C4-2B (cell line): ENCODE data around the gene RNF5.
"Not testable (repeated sequence)": the region's sequence is repeated elsewhere in the genome, so short reads cannot be mapped to it uniquely, and the experiment has no call there.

Source experiments
- H3K27ac ChIP-seq: fragments of 450-650 bp; 2 replicates; pipeline ENCODE4 v1.5.1; 2017
- ZFX ChIP-seq: fragments of 450-650 bp; IDR thresholded peaks from 2 replicates; pipeline ENCODE4 v1.6.1; 2017
- TF ChIP-seq, protein P1 (sequence below): fragments of 450-650 bp; conservative IDR thresholded peaks from 2 replicates; pipeline ENCODE4 v1.5.1; 2017; ENCODE audit warnings: mild to moderate bottlenecking

RNF5 gene

DNA sequence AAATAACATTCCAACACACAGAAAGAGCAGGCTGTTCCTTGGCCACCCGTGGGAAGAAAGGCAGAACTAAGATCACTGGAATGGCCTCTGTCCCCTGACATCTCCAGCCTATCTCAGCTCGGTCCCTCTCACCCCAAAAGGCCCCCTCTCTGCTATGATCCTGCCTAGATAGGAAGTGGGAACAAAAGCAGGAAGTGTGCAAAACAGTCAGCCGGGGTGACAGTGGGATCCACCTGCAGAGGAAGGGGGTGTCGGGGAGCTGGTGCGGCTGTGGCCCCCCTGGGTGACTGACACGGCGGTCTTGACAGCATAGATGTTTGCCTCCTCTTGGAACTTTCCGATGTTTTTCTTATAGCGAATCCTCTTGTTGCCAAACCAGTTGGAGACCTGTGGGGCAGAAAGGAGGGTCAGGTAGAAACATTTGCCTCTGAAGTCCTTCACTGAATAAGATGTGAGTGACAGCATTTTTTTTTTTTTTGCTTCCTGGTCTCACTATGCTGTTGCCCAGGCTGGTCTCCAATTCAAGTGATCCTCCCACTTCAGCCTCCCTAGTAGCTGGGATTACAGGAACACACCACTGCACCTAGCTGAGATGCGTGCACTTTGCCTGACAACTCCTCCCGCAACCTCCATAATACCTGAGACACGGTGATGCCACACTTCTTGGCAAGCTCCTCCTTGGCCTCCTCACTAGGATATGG lies 9.0 kb downstream of the RNF5 start:
- no peak for TF ChIP-seq ZFX
- H3K27ac ChIP-seq = no peak overlapping the region

DNA sequence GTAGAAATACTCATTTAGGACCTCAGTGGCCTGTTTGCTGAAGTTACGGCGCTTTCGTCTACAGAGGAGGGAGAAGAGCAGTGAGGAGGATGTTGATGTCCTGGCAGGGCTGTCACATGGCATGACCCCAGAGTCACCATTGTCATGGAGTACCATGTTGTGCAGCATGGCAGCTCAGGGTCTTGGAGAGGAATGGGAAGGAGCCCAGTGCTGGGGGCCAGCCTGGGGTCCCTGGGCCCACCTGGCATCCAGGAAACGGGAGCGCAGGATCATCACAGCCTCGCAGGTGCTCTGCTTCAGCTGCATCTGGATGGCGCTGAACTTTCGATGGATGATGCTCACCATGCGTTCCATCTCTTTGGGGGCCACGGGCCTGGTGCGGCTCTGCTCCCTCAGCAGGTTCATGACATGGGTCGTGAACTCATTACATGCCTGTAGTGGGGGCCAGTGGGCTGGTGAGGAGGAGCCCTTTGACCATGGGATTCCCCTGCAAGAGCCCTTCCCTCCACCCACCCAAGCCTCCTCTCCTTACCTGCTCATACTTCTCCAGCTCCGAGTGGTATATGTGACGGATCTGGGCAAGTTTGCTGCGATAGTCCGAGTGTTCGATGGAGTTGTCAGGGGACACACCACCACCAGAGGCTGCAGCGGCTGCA lies 9.6 kb downstream of the RNF5 start:
- not testable (repeated sequence) for H3K27ac ChIP-seq

DNA sequence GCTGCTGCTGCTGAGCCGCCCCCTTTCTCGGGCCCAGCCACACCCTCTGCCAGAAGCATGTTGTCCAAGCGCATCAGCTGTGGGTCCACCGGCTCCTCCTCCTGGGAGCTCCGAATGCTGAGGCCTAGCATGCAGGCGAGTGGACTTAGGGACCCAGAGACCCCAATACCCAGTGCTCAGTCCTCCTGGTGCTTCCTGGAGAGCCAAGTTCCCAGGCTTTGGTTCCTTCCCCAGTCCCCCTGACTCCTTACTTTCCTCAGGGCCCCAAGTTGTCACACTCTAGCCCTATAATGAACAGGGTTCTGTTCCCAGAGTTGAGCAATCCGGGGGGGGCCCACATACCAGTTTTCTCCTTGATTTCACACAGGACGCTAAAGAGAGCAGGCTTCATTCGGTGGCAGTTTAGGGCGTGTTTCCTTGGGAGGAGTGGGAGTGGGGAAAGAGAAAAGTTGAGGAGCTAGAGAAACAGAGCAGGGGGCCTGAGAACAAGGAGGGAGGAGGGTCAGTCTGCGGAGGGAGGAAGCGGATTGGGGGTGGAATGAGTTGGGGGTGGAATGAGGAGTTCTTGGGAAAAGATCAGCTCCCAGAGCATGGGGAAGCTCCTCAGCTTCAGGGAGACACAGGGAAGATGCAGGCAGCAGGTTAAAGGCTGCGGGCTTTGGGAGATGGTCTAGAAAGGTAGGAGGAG lies 10.3 kb downstream of the RNF5 start:
- peak overlapping the region; percentile 73; the same call in 1 of the 2 replicates for H3K27ac ChIP-seq
- TF ChIP-seq, protein P1, sequence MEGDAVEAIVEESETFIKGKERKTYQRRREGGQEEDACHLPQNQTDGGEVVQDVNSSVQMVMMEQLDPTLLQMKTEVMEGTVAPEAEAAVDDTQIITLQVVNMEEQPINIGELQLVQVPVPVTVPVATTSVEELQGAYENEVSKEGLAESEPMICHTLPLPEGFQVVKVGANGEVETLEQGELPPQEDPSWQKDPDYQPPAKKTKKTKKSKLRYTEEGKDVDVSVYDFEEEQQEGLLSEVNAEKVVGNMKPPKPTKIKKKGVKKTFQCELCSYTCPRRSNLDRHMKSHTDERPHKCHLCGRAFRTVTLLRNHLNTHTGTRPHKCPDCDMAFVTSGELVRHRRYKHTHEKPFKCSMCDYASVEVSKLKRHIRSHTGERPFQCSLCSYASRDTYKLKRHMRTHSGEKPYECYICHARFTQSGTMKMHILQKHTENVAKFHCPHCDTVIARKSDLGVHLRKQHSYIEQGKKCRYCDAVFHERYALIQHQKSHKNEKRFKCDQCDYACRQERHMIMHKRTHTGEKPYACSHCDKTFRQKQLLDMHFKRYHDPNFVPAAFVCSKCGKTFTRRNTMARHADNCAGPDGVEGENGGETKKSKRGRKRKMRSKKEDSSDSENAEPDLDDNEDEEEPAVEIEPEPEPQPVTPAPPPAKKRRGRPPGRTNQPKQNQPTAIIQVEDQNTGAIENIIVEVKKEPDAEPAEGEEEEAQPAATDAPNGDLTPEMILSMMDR = no peak
- TF ChIP-seq ZFX = no peak

DNA sequence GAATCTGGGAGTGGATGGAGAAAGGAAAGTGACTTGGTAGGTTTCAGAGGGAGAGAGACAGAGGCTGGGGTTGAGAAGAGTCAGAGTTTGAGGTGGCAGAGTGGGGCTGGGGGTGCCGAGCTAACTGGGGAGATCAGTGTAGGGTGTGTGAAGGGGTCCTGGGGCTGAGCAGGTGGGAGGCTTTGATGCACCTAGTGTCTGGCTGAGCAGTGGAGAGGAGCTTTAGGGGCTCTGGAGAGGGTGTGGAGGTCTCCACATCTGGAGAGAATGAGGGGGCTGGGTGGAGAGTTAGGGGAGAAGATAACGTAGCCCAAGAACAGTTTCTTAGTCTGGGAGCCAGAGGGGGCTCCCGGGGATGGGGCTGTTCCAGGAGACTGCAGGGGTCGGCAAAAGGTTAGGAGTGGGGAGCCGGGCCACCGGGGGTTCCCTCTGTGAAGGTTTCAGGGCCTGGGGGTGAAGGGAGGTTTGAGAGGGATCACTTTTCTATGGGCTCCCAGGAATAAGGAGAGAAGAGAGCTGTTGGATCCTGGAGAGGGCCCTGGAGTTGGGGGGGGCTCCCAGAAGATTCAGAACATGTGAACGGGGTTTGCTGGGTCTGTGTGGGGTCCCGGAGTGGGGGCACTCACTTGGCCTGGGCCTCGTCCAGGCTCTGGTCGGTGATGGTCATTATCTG lies 11.0 kb downstream of the RNF5 start:
- peak overlapping the region; percentile 73 for H3K27ac ChIP-seq
- no peak for TF ChIP-seq ZFX
- TF ChIP-seq, protein P1 = no peak

DNA sequence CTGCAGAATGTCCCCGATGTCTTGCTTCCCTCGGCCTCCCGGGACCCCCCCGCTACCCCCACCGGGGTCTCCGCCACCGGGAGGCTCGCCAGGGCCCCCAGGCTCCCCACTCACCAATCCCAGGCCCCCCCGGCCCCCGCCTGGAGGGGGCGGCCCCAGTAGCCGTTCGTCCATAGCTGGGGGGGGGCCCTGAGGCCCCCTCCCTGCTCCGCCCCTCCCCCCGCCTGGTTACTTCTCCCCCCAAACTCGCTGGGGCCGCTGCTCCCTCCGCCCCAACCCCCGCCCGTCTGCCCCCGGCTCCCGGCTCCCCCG lies 11.5 kb downstream of the RNF5 start:
- H3K27ac ChIP-seq = peak overlapping the region; percentile 73
- no peak for TF ChIP-seq ZFX
- TF ChIP-seq, protein P1 = no peak

DNA sequence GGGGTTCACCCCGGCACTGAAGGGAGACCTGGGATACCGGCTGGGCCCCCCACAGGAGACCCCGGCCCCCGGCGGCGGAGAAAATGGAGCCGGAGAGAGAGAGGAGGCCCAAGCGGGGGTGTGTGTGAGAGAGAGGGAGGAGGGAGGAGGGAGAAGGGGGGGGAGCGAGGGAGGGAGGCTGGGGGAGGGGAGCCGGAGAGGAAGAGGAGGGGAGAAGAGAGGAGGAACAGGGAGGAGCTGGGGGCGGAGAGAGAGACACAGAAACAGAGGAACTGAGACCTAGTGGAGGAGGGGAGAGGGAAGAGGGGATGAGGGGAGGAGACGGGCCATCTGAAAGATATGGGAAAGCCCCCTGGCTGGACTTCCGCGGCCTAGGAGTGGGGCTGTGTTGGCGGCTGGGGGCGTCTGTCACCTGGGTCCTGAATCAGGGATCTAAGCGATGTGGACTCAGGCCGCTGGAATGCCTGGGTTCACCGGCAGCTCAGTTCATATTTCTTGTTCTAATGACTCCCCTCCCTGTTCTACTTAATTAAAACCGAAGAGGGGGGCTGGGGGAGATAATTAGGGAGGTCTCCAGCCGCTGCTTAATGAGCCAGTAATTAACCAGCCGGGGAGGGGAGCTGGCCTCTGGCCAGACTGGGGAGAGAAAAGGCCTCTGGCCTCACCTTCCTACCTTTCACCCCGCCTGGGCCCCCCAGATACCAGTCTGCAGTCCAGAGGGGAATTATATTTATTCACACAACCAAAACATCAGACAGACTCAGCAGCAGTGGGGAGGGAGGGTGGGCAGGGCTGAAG lies 12.0 kb downstream of the RNF5 start, which contains the start of gene PBX2:
Gene PBX2 (minus strand): TSS at position 149 of the 798 bp plus-strand sequence. CDS start 287 bp downstream, outside the sequence.
- TF ChIP-seq, protein P1 = no peak
- no peak for TF ChIP-seq ZFX
- peak within 1 kb of the TSS; percentile 73 for H3K27ac ChIP-seq

DNA sequence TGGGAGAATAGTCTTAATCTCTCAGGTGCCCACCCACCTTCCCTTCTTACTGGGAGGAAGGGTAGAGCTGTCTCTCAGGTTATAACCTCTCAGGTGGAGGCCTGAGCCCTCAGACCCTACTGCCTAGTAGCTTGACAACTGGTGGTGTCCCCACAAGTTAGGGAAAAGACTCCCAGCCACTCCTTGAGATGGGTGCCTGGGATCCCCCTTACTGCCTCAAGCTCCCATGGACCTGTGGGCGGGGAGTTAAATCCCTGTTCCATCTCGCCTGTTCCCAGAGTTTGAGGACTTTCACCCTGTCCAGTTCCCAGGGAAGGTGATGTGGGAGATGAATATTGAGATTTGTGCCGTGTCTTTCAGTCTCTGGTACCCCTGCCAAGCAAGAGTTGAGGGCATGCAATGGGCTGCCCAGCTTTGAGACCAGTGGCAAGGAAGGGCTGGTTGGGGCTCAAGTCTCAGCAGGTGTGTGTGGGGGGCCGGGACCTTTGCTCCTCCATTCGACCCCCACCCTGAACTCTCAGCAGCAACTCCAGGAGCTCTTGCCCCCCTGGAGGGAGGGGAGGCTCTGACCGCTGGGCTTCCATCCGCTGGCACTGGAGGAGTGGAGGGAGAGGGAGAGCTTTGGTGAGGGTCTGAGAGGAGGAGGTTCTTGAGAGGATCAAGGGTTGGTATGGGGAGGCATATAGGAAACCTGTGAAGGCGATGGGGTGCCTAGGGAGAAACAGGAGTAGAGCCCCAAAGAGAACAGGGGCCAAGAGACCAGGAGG lies 12.9 kb downstream of the RNF5 start:
- H3K27ac ChIP-seq = peak overlapping the region; percentile 73
- no peak for TF ChIP-seq ZFX
- TF ChIP-seq, protein P1 = no peak
